LNCAP (cell line): Measurements from ENCODE around the gene TBC1D8.

ENCODE experiments used
- TF ChIP-seq, protein P1 (sequence below): fragments of 450-650 bp; IDR thresholded peaks from 2 replicates; pipeline ENCODE4 v1.5.1; 2017; ENCODE audit warnings: mild to moderate bottlenecking

TBC1D8 gene

GRCh38 chr2:101064125-101064502, 87.1 kb downstream of the TBC1D8 start:
- TF ChIP-seq, protein P1, sequence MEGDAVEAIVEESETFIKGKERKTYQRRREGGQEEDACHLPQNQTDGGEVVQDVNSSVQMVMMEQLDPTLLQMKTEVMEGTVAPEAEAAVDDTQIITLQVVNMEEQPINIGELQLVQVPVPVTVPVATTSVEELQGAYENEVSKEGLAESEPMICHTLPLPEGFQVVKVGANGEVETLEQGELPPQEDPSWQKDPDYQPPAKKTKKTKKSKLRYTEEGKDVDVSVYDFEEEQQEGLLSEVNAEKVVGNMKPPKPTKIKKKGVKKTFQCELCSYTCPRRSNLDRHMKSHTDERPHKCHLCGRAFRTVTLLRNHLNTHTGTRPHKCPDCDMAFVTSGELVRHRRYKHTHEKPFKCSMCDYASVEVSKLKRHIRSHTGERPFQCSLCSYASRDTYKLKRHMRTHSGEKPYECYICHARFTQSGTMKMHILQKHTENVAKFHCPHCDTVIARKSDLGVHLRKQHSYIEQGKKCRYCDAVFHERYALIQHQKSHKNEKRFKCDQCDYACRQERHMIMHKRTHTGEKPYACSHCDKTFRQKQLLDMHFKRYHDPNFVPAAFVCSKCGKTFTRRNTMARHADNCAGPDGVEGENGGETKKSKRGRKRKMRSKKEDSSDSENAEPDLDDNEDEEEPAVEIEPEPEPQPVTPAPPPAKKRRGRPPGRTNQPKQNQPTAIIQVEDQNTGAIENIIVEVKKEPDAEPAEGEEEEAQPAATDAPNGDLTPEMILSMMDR, result no peak

GRCh38 chr2:101063352-101064124, 87.6 kb downstream of the TBC1D8 start:
- TF ChIP-seq, protein P1, result no peak

GRCh38 chr2:101058386-101058785, 92.8 kb downstream of the TBC1D8 start:
- TF ChIP-seq, protein P1, result no peak

DNA sequence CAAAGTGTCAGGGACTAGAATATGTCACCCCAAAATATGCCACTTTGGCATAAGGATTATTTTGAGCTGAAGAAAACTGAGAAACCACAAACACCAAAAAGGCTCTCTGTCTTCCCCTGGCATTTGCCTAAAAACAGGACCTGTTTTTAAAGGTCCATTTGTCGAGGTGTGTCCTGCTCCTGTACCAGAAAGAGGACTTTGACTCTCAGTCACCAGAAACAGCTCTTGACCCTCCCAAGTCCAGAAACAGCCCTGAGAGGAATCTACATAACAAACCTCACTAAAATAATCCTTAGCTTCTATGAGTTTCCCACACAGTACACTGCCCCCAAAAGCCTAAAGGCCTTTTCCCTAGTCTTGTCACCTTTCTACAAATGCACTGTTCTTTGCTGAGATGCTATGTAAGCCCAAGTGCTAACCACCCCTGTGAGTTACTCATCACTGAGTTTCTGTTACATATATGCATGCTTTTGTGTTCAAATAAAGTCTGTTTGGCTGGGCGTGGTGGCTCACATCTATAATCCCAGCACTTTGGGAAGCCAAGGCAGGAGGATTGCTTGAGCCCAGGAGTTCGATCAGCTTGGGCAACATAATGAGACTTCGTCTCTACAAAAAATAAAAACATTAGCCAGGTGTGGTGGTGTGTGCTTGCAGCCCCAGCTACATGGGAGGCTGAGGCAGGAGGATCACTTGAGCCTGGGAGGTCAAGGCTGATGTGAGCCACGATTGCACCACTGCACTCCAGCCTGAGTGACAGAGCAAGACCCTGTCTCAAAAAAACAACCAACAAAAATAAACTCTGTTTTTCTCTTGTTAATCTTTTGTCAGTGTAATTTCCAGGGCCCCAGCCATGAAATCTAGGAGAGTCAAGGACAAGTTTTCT, 93.9 kb downstream of the TBC1D8 start:
- TF ChIP-seq, protein P1, result no peak

- TF ChIP-seq, protein P1, result no peak
These were observed 98.1 kb downstream of the TBC1D8 start for GRCh38 chr2:101053117-101053516.

DNA sequence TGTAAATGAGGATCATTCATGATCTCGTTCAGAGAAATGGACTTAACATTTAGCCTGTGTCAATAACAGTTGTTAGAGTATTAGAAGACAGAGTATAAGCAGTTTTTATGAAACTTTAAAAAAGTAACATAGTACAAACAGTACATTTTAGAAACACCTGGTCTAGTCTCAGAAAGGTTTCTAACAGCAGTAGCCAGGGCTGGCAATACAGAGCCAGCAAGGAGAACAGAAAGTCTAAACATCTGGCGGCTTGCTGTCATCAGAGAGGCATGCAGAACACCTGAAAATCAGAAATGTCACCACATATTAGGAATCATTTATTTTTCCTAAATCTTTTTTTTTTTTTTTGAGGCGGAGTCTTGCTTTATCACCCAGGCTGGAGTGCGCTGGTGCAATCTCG, 99.0 kb downstream of the TBC1D8 start:
- TF ChIP-seq, protein P1, result no peak

DNA sequence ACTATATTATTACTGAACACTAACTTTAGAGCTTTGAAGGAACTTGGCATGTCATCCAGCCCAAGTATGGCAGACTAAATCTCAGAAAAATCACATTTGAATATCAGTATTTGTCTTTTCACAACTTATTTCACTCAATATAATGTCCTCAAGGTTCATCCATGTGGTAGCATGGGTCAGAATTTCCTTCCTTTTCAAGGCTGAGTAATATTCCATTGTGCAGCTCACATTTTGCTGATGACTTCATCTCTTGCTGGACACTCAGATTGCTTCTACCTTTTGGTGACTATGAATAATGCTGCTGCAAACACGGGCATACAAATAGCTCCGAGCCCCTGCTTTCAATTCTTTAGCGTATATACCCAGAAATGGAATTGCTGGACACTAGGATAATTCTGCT, 102.4 kb downstream of the TBC1D8 start:
- TF ChIP-seq, protein P1, result no peak
